Calu3 (cell line): ENCODE data around the gene SCRN2. TPM values are rescaled to one million over a fixed set of nuclear protein-coding genes. Genes with fewer than 3 reads are reported as not detected.

Source experiments
- BruUV-seq: library from RNA; stranded (reverse); fragments of 400-500 nt; replicated peaks from 2 replicates; lab custom pipeline; 2021; lab: Mats Ljungman, UMichigan
- CTCF ChIA-PET: fragments of 300-600 bp; sonication (Branson Sonifier 250); formaldehyde crosslinking; loops from one replicate; lab custom pipeline; 2022; ENCODE audit warnings: antibody characterized with exemption; lab: Charles Lee
- DNase-seq: peaks from one replicate; pipeline ENCODE4 v3.0.0; 2022
- H3K27ac Mint-ChIP-seq: one replicate; pipeline ENCODE4 v1.8.0; 2022; ENCODE audit warnings: mixed read lengths; ENCODE audit not compliant: unreplicated experiment
- H3K27me3 Mint-ChIP-seq: one replicate; pipeline ENCODE4 v1.8.0; 2022; ENCODE audit warnings: mixed read lengths; ENCODE audit not compliant: unreplicated experiment
- H3K36me3 Mint-ChIP-seq: one replicate; pipeline ENCODE4 v1.8.0; 2022; ENCODE audit warnings: mild to moderate bottlenecking, moderate library complexity, mixed read lengths; ENCODE audit not compliant: insufficient read depth, unreplicated experiment
- H3K4me1 Mint-ChIP-seq: one replicate; pipeline ENCODE4 v1.8.0; 2022; ENCODE audit warnings: mild to moderate bottlenecking, low read depth, mixed read lengths; ENCODE audit not compliant: unreplicated experiment
- H3K4me3 Mint-ChIP-seq: one replicate; pipeline ENCODE4 v1.8.0; 2022; ENCODE audit warnings: mild to moderate bottlenecking, low read depth, moderate library complexity, mixed read lengths; ENCODE audit not compliant: unreplicated experiment
- H3K9me3 Mint-ChIP-seq: one replicate; pipeline ENCODE4 v1.8.0; 2022; ENCODE audit warnings: low read depth, mixed read lengths; ENCODE audit not compliant: unreplicated experiment
- CTCF ChIP-seq: fragments of 200-600 bp; IDR thresholded peaks from one replicate; pipeline ENCODE4 v1.8.0; 2022; ENCODE audit warnings: antibody characterized with exemption; ENCODE audit not compliant: unreplicated experiment
- intact Hi-C: fragments of 100-400 bp; cut with micrococcal nuclease; formaldehyde crosslinking; loops from one replicate; pipeline ENCODE4 v1.10.0; 2022; ENCODE audit not compliant: unreplicated experiment
- total RNA-seq: library from RNA; stranded (reverse); gene quantifications from 2 replicates; pipeline ENCODE4 v1.2.3, GENCODE V29; 2022

SCRN2 gene
- total RNA-seq, 1 experiment from 2014 or later: 37.0 TPM

- Mint-ChIP-seq H3K9me3 (no peaks in the 10 kb centered on the region), H3K36me3 (no peaks in the 10 kb centered on the region), H3K27ac (no peak overlapping the region), H3K4me1 (peaks cover 10% of the 10 kb centered on the region), H3K27me3 (peaks cover 89% of the 10 kb centered on the region), H3K4me3 (no peak overlapping the region)
- BruUV-seq: no TSS peak
- CTCF ChIA-PET: interaction anchor here (1.1 kb wide), 1 partner anchor 12 kb away, joined by 3 read pairs; no protein-coding TSS in a partner anchor
- no peak for DNase-seq
- TF ChIP-seq CTCF: no peak
- intact Hi-C loops: no loop called here
Observed at GRCh38 chr17:47856830-47857229, 15.8 kb upstream of the SCRN2 start.

GRCh38 chr17:47855737-47856136 lies 14.7 kb upstream of the SCRN2 start:
- no peak for TF ChIP-seq CTCF
- CTCF ChIA-PET: interaction anchor here (1.0 kb wide), 1 partner anchor 15 kb away, joined by 3 read pairs; the partner anchor contains the start of gene SCRN2
- Mint-ChIP-seq H3K9me3 (no peaks in the 10 kb centered on the region), H3K36me3 (peaks cover 5% of the 10 kb centered on the region), H3K4me1 (peaks cover 15% of the 10 kb centered on the region), H3K27ac (no peak overlapping the region), H3K4me3 (no peak overlapping the region), H3K27me3 (peaks cover 94% of the 10 kb centered on the region)
- intact Hi-C loops: no loop called here
- DNase-seq: no peak
- no TSS peak for BruUV-seq

GRCh38 chr17:47853616-47854015 lies 12.5 kb upstream of the SCRN2 start:
- CTCF ChIA-PET: interaction anchor here (0.9 kb wide), 1 partner anchor 11 kb away, joined by 3 read pairs; no protein-coding TSS in a partner anchor
- BruUV-seq: no TSS peak
- no peak for TF ChIP-seq CTCF
- Mint-ChIP-seq H3K27ac (no peak overlapping the region), H3K9me3 (no peaks in the 10 kb centered on the region), H3K4me3 (no peak overlapping the region), H3K4me1 (peaks cover 22% of the 10 kb centered on the region), H3K36me3 (peaks cover 8% of the 10 kb centered on the region), H3K27me3 (peaks cover 89% of the 10 kb centered on the region)
- intact Hi-C loops: no loop called here
- no peak for DNase-seq

GRCh38 chr17:47852113-47852949 lies 11.3 kb upstream of the SCRN2 start:
- CTCF ChIA-PET: interaction anchor here (2.4 to 2.6 kb wide), 2 partner anchors 11 to 43 kb away, joined by 9 to 16 read pairs; partner anchors contain the start of genes SCRN2 and SP2
- peak overlapping the region; percentile 75 for H3K4me3 Mint-ChIP-seq

More at GRCh38 chr17:47852113-47852949, 11.3 kb upstream of the SCRN2 start:
- TF ChIP-seq CTCF: no peak
- H3K9me3 Mint-ChIP-seq: no peaks in the 10 kb centered on the region
- no peak for DNase-seq
- peaks cover 77% of the 10 kb centered on the region for H3K27me3 Mint-ChIP-seq
- no TSS peak for BruUV-seq
- H3K4me1 Mint-ChIP-seq: peaks cover 22% of the 10 kb centered on the region
- H3K36me3 Mint-ChIP-seq: peaks cover 8% of the 10 kb centered on the region
- intact Hi-C loops: no loop called here
- H3K27ac Mint-ChIP-seq: no peak overlapping the region
